Panc1 (cell line): ENCODE data around the gene GAN. TPM values are rescaled to one million over a fixed set of nuclear protein-coding genes. Genes with fewer than 3 reads are reported as not detected.

Source experiments
- ATAC-seq: fragments of 200-7000 bp; cut with Tn5 transposase; 2 replicates; pipeline ENCODE4 v1.9.1; 2020; ENCODE audit warnings: mild to moderate bottlenecking, moderate library complexity
- BruUV-seq: library from RNA; stranded (reverse); fragments of 400-500 nt; replicated peaks from 2 replicates; lab custom pipeline; 2021; lab: Mats Ljungman, UMichigan
- CTCF ChIA-PET: fragments of 300-600 bp; sonication (Branson Sonifier 250); formaldehyde crosslinking; loops from one replicate; lab custom pipeline; 2022; ENCODE audit warnings: antibody characterized with exemption; lab: Charles Lee
- POLR2A ChIA-PET: fragments of 300-600 bp; sonication (Branson Sonifier 250); formaldehyde crosslinking; loops from one replicate; lab custom pipeline; 2022; ENCODE audit warnings: antibody characterized with exemption; lab: Charles Lee
- DNase-seq: peaks from one replicate; pipeline ENCODE4 v3.0.0-alpha.2; 2010; ENCODE audit warnings: low read depth, low spot score
- H3K27ac ChIP-seq: 2 replicates; pipeline ENCODE4 v1.5.1; 2011; ENCODE audit warnings: mild to moderate bottlenecking, low read length, inconsistent platforms
- H3K27me3 ChIP-seq: fragments of 200-500 bp; sonication (Bioruptor generic); 2 replicates; pipeline ENCODE4 v1.6.0; 2014; ENCODE audit warnings: low read length, inconsistent platforms; ENCODE audit not compliant: control insufficient read depth, insufficient read depth
- H3K36me3 ChIP-seq: fragments of 200-500 bp; sonication (Bioruptor generic); 2 replicates; pipeline ENCODE4 v1.5.1; 2014; ENCODE audit warnings: inconsistent platforms, mild to moderate bottlenecking, low read length, moderate library complexity; ENCODE audit not compliant: control insufficient read depth, insufficient read depth
- H3K4me1 ChIP-seq: 2 replicates; pipeline ENCODE4 v1.5.1; 2011; ENCODE audit warnings: inconsistent platforms, mild to moderate bottlenecking, low read length, moderate library complexity; ENCODE audit not compliant: control insufficient read depth, insufficient read depth
- H3K4me3 ChIP-seq, 2 experiments: 2 replicates each; pipeline ENCODE4 v1.5.1; 2011 to 2012; ENCODE audit warnings: low read depth in 2 of 2, low read length in 2 of 2, mild to moderate bottlenecking in 2 of 2, inconsistent platforms in 1 of 2, moderate library complexity in 1 of 2
- H3K9me3 ChIP-seq: fragments of 200-500 bp; sonication (Bioruptor generic); 2 replicates; pipeline ENCODE4 v1.5.1; 2014; ENCODE audit warnings: low read depth, mild to moderate bottlenecking, inconsistent platforms, low read length, moderate library complexity; ENCODE audit not compliant: control insufficient read depth, insufficient read depth
- CTCF ChIP-seq: fragments of 450-650 bp; IDR thresholded peaks from 2 replicates; pipeline ENCODE4 v1.5.1; 2017; ENCODE audit warnings: mild to moderate bottlenecking
- POLR2AphosphoS5 ChIP-seq: IDR thresholded peaks from 2 replicates; pipeline ENCODE4 v1.6.1; 2012; ENCODE audit warnings: mild to moderate bottlenecking, low read depth, low read length, moderate library complexity
- REST ChIP-seq, 2 experiments: IDR thresholded peaks; 2 replicates each; pipeline ENCODE4 v1.6.1; 2011 to 2012; ENCODE audit warnings: low read depth in 2 of 2, control low read depth in 1 of 2, low read length in 1 of 2, mild to moderate bottlenecking in 1 of 2, moderate library complexity in 1 of 2; ENCODE audit not compliant: insufficient read depth in 1 of 2
- SIN3A ChIP-seq: IDR thresholded peaks from 2 replicates; pipeline ENCODE4 v1.6.1; 2012; ENCODE audit warnings: low read depth, mild to moderate bottlenecking, low read length, moderate library complexity, borderline replicate concordance; ENCODE audit not compliant: insufficient read depth
- TCF7L2 ChIP-seq: IDR thresholded peaks from 2 replicates; pipeline ENCODE4 v1.6.1; 2011; ENCODE audit warnings: mild to moderate bottlenecking, low read depth, low read length, inconsistent platforms
- in situ Hi-C: cut with HindIII; loops from 2 replicates; pipeline ENCODE4 v1.10.0; 2016; ENCODE audit warnings: low sequenced_read_pairs, low pct_unique_long_range_greater_than_20kb
- intact Hi-C: fragments of 100-400 bp; cut with micrococcal nuclease; formaldehyde crosslinking; loops from one replicate; pipeline ENCODE4 v1.10.0; 2022; ENCODE audit not compliant: unreplicated experiment
- total RNA-seq: library from RNA; stranded (reverse); gene quantifications from one replicate; pipeline ENCODE4 v1.2.1, GENCODE V29; 2021; ENCODE audit not compliant: unreplicated experiment

Gene GAN
- total RNA-seq, 1 experiment from 2014 or later, result 9.1 TPM

GRCh38 chr16:81365731-81366130 lies 51.0 kb downstream of the GAN start:
- in situ Hi-C loops (no loop called here), intact Hi-C loops (loop anchor here (2.0 kb wide), 1 partner anchor 357 kb away; no protein-coding TSS in a partner anchor)
- no peaks in the 10 kb centered on the region for H3K4me1 ChIP-seq
- BruUV-seq, result no TSS peak
- DNase-seq, result no peak
- TF ChIP-seq CTCF (no peak), SIN3A (no peak), REST (IDR thresholded peaks at IDR 0.05; ENCODE audit: insufficient read depth in 1 of 2, low read depth in 2 of 2, low read length in 1 of 2) (no peak), POLR2AphosphoS5 (no peak), TCF7L2 (no peak)
- no peak overlapping the region for H3K27ac ChIP-seq
- H3K27me3 ChIP-seq, result no peaks in the 10 kb centered on the region
- ATAC-seq, result no peak
- H3K4me3 ChIP-seq, result no peak overlapping the region
- ChIA-PET CTCF (no interaction called here), POLR2A (no interaction called here)
- no peaks in the 10 kb centered on the region for H3K9me3 ChIP-seq
- no peaks in the 10 kb centered on the region for H3K36me3 ChIP-seq

GRCh38 chr16:81366316-81366932 lies 51.7 kb downstream of the GAN start:
- Histone ChIP-seq H3K4me3 (no peak overlapping the region), H3K4me1 (no peaks in the 10 kb centered on the region), H3K27me3 (no peaks in the 10 kb centered on the region), H3K9me3 (no peaks in the 10 kb centered on the region), H3K36me3 (no peaks in the 10 kb centered on the region), H3K27ac (no peak overlapping the region)
- TF ChIP-seq POLR2AphosphoS5 (no peak), CTCF (peak; percentile 64)
- in situ Hi-C loops (no loop called here), intact Hi-C loops (loop anchor here (2.0 kb wide), 1 partner anchor 356 kb away; no protein-coding TSS in a partner anchor)
- DNase-seq (peak; percentile 12), ATAC-seq (peak; percentile 82; the same call in 1 of the 2 replicates)
- POLR2A ChIA-PET, result no interaction called here
- CTCF ChIA-PET, result no interaction called here
- no TSS peak for BruUV-seq
